ENCODE data around the gene CHERP.
"Not testable (repeated sequence)": the region's sequence is repeated elsewhere in the genome, so short reads cannot be mapped to it uniquely, and the experiment has no call there.

The CHERP gene

GRCh38 chr19:16519230-16519687 is 23.0 kb downstream of the CHERP start:
- Mint-ChIP-seq H3K4me1 (no peaks in the 10 kb centered on the region), H3K9me3 (no peaks in the 10 kb centered on the region), H3K36me3 (peaks cover 10% of the 10 kb centered on the region), H3K27me3 (no peaks in the 10 kb centered on the region), H3K4me3 (no peak overlapping the region), H3K27ac (no peak overlapping the region)

DNA sequence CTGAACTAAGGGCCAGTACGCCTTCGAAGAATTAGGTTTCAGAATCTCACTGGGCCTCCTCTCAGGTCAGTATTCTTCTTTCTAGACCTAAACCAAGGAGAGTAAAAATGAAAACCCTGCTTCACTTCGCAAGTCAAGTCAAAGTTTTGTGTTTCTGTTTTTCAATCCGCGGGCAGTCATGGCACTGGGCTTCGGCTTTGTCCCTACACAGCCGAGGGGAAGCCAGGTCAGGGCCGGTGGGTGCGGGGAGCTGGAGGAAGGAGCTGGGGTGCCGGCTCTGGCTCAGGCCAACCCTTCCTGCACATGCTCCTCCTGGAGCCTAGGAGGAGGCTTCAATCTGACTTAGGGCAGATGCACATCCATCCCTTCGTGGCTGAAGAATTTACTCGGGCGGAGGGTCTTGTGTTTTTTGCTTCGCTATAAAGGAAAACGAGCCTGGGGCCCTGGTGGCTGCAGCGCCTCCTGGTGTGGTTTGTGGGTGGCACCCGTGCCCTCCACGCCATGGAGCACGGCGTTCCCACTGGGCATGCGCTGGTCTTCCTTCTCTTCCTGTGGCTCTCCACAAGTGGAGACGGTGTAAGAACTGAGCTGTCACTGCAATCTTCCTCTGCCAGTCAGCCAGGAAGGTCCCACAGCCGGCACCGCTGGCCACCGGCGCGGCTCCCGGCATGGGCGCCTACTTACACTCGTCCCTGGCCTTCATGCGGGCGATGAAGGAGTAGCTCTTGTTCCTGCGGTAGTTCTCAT is 23.6 kb downstream of the CHERP start:
- H3K27ac Mint-ChIP-seq, result no peak overlapping the region
- no peak overlapping the region for H3K4me3 Mint-ChIP-seq

DNA sequence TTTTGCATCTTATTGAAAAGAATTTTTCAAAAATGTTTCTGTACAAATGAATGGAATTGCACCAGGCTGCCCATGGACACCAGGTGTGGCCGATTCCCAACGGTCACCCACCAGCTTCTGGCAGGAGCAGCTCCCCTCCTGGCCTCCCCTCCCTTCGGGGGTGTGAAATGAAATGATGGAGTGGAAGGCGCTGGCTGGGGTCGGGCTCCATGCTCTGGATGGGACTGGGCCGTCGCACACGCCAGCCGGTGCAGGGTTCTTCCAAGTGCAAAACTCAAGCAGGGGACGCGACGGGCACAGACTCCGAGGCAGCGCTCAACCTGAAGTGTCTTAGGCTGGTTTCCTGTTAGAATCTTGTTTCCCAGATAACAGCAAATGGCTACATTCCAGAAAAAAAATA is 24.2 kb downstream of the CHERP start:
- Mint-ChIP-seq H3K27ac (no peak overlapping the region), H3K36me3 (peaks cover 8% of the 10 kb centered on the region), H3K4me3 (no peak overlapping the region)

More for the DNA sequence above, 23.6 kb downstream of the CHERP start:
- H3K9me3 Mint-ChIP-seq, result no peaks in the 10 kb centered on the region
- H3K27me3 Mint-ChIP-seq, result no peaks in the 10 kb centered on the region
- peaks cover 8% of the 10 kb centered on the region for H3K36me3 Mint-ChIP-seq
- H3K4me1 Mint-ChIP-seq, result no peaks in the 10 kb centered on the region

DNA sequence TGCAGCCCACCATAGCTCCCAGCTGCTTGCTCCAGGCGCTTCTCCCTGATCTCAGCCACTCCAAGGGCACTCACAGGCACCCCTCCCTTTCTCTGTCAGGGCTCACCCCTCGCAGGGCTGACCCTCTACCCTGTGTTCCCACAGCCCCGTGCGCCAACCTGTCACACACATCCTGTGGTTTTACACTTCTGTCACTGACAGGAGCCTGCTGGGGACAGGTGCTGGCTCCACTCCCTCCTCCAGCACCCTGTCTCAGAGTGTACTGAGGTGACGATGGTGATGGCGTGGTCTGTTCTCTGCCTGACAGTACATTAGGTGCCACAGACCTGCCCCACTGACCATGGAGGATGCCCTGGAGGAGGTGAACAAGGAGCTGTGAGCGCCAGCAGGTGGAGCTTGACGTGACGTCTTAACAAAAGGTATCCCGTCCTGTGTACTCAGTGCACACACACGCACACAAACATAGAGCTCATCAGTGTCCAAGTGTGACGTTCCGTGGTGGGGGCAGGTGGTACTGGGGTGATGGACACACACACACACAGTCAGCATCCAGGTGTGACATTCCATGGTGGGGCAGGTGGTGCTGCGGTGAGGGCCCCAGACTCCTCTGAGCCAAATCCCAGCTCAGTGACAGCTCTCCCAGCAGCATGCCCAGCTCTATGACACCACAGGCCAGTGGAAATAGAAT is 25.2 kb downstream of the CHERP start:
- no peaks in the 10 kb centered on the region for H3K9me3 Mint-ChIP-seq
- no peak overlapping the region for H3K27ac Mint-ChIP-seq
- peaks cover 11% of the 10 kb centered on the region for H3K36me3 Mint-ChIP-seq
- H3K4me1 Mint-ChIP-seq, result no peaks in the 10 kb centered on the region
- H3K27me3 Mint-ChIP-seq, result no peaks in the 10 kb centered on the region
- H3K4me3 Mint-ChIP-seq, result no peak overlapping the region

More for the DNA sequence above, 24.2 kb downstream of the CHERP start:
- no peaks in the 10 kb centered on the region for H3K27me3 Mint-ChIP-seq
- H3K4me1 Mint-ChIP-seq, result no peaks in the 10 kb centered on the region
- no peaks in the 10 kb centered on the region for H3K9me3 Mint-ChIP-seq

- Mint-ChIP-seq H3K36me3 (peaks cover 13% of the 10 kb centered on the region), H3K27ac (no peak overlapping the region), H3K4me1 (no peaks in the 10 kb centered on the region), H3K27me3 (no peaks in the 10 kb centered on the region), H3K9me3 (no peaks in the 10 kb centered on the region), H3K4me3 (no peak overlapping the region)
Measured at GRCh38 chr19:16516381-16516780, 25.9 kb downstream of the CHERP start.

DNA sequence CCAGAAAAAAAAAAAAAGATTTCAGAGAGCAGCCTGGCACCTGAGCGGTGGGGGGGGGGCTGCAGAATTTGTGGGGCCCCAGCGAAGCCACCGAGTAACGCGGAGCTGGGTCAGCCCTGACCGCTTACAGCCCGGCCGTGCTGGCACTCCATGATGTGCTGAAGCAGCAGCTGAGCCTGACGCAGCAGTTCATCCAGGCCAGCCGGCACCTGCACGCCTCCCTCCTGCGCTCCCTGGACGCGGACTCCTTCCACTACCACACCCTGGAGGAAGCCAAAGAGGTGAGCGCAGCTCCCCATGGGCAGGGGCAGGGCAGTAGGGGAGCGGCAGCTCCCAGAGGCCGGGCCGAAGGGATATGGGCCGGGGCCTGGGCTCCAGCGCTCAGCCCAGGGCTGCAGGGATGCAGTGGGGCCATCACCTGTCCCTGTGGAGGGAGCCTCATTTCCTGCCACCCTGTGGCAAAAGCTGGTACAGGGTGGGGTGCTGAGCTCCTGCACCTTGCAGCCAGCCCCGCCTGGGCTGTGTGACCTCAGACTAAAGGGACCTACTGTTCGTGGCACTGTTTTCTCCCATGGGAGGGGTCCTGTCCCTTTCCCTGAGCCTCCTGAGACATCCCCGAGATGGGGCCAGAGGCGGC is 27.7 kb downstream of the CHERP start:
- no peaks in the 10 kb centered on the region for H3K9me3 Mint-ChIP-seq
- no peak overlapping the region for H3K4me3 Mint-ChIP-seq
- H3K4me1 Mint-ChIP-seq, result no peaks in the 10 kb centered on the region
- no peaks in the 10 kb centered on the region for H3K27me3 Mint-ChIP-seq
- peaks cover 11% of the 10 kb centered on the region for H3K36me3 Mint-ChIP-seq
- no peak overlapping the region for H3K27ac Mint-ChIP-seq

DNA sequence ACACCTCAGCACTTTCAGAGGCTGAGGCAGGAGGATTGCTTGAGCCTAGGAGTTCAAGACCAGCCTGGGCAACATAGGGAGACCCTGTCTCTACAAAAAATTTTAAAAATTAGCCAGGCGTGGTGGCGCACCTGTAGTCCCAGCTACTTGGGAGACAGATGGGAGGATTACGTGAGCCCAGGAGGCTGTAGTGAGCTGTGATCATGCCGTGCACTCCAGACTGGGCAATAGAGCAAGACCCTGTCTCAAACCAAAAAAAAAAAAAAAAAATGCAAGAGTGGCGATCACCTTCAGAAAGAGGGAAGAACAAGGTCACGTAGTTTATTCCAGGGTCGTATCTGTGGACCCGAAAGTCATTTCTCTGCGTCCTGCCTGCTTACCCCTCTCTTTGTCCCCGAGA is 29.6 kb downstream of the CHERP start:
- not testable (repeated sequence) for H3K4me1 Mint-ChIP-seq, H3K36me3 Mint-ChIP-seq, H3K9me3 Mint-ChIP-seq, H3K4me3 Mint-ChIP-seq, H3K27ac Mint-ChIP-seq, H3K27me3 Mint-ChIP-seq

DNA sequence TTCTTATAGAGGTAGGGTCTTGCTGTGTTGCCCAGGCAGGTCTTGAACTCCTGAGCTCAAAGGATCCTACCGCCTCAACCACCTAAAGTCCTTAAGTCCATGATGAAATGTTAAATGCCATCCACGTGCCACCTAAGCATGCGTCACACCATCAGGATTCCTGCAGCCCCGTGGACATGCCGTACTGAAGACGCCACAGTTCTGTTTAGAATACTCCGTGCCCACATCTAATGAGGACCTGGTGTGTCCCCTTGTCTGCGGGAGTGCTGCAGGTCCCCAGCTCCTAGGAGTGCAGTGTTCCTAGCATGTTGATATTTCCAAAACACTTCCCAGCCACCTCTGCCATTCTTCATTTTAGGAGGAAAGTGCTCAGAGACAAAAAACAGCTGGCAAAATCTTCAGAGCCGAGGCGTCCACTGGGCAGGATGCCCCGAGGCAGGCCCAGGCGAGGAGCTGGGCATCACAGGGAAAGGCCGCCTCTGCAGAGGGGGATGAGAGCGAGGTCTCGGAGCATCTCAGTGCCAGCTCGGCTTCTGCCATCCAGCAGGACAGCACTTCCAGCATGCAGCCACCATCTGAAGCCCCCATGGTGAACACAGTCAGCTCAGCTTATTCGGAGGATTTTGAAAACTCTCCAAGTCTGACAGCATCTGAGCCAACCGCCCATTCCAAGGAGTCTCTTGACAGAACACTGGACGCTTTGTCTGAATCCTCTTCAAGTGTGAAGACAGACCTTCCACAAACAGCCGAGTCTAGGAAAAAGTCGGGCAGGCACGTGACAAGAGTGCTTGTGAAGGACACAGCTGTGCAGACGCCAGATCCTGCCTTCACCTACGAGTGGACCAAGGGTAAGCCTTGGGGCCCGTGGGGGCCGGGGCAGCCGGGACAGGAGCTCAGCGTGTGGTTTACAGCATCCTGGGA is 32.8 kb downstream of the CHERP start:
- no peak overlapping the region for H3K4me3 Mint-ChIP-seq
- H3K27me3 Mint-ChIP-seq, result no peaks in the 10 kb centered on the region
- no peaks in the 10 kb centered on the region for H3K9me3 Mint-ChIP-seq
- H3K36me3 Mint-ChIP-seq, result peaks cover 9% of the 10 kb centered on the region
- H3K27ac Mint-ChIP-seq, result no peak overlapping the region
- H3K4me1 Mint-ChIP-seq, result no peaks in the 10 kb centered on the region

DNA sequence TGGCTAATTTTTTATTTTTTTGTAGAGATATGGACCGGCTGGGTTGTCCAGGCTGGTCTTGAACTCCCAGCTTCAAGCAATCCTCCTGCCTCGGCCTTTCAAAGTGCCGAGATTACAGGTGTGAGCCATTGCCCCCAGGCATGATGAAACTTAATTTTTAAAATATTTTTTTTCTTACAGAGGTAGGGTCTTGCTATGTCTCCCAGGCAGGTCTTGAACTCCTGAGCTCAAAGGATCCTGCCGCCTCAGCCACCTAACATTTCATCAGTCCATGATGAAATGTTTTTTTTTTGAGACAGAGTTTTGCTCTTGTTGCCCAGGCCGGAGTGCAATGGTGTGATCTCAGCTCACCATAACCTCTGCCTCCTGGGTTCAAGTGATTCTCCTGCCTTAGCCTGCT is 33.7 kb downstream of the CHERP start:
- Mint-ChIP-seq H3K9me3 (no peaks in the 10 kb centered on the region), H3K4me1 (no peaks in the 10 kb centered on the region), H3K36me3 (peaks cover 9% of the 10 kb centered on the region), H3K27ac (no peak overlapping the region), H3K4me3 (no peak overlapping the region), H3K27me3 (no peaks in the 10 kb centered on the region)

DNA sequence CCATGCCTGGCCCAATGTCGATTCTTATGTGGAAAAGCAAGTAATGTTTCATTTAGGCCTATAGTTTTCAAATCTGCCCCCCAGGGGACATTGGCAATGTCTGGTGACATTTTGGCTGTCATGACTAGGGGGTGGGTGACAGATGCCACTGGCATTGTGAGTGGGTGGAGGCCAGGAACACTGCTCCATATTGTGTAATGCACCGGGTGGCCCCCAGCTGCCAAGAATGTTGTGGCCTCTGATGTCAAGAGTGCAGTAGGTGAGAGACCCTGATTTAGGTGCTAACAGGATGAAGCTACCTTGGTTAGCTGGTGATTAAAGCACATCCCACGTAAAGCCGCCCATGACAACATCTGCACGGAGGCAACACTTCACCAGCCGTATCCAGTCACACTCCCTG is 35.3 kb downstream of the CHERP start:
- H3K9me3 Mint-ChIP-seq, result no peaks in the 10 kb centered on the region
- H3K36me3 Mint-ChIP-seq, result peaks cover 7% of the 10 kb centered on the region
- no peak overlapping the region for H3K4me3 Mint-ChIP-seq
- H3K27me3 Mint-ChIP-seq, result no peaks in the 10 kb centered on the region
- H3K27ac Mint-ChIP-seq, result no peak overlapping the region
- no peaks in the 10 kb centered on the region for H3K4me1 Mint-ChIP-seq

GRCh38 chr19:16506161-16506560 is 36.1 kb downstream of the CHERP start:
- not testable (repeated sequence) for H3K36me3 Mint-ChIP-seq, H3K4me1 Mint-ChIP-seq, H3K9me3 Mint-ChIP-seq, H3K27me3 Mint-ChIP-seq, H3K27ac Mint-ChIP-seq, H3K4me3 Mint-ChIP-seq

GRCh38 chr19:16504271-16504670 is 38.0 kb downstream of the CHERP start:
- H3K27ac Mint-ChIP-seq, result no peak overlapping the region
- peaks cover 7% of the 10 kb centered on the region for H3K36me3 Mint-ChIP-seq
- no peaks in the 10 kb centered on the region for H3K4me1 Mint-ChIP-seq

GRCh38 chr19:16497837-16498236 is 44.4 kb downstream of the CHERP start:
- Mint-ChIP-seq H3K27ac (no peak overlapping the region), H3K4me3 (peak overlapping the region; percentile 62), H3K4me1 (peaks cover 13% of the 10 kb centered on the region), H3K36me3 (peaks cover 5% of the 10 kb centered on the region), H3K27me3 (no peaks in the 10 kb centered on the region), H3K9me3 (no peaks in the 10 kb centered on the region)

More at GRCh38 chr19:16504271-16504670, 38.0 kb downstream of the CHERP start:
- Mint-ChIP-seq H3K4me3 (no peak overlapping the region), H3K27me3 (no peaks in the 10 kb centered on the region), H3K9me3 (no peaks in the 10 kb centered on the region)

DNA sequence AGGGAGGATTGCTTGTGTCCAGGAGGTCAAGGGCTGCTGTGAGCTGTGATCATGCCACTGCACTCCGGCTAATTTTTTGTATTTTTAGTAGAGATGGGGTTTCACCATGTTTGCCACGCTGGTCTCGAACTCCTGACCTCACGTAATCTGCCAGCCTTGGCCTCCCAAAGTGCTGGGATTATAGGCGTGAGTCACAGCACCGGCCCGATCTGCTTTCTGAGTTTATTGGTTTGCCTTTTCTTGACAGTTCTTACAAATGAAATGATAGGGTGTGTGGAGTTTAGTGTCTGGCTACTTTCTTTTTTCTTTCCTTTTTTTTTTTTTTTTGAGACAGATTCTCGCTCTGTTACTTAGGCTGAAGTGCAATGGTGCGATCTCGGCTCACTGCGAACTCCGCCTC is 45.2 kb downstream of the CHERP start:
- Mint-ChIP-seq H3K9me3 (no peaks in the 10 kb centered on the region), H3K36me3 (peaks cover 4% of the 10 kb centered on the region), H3K27ac (no peak overlapping the region), H3K4me3 (peak overlapping the region; percentile 95), H3K4me1 (peaks cover 13% of the 10 kb centered on the region), H3K27me3 (no peaks in the 10 kb centered on the region)

GRCh38 chr19:16496613-16496983 is 45.6 kb downstream of the CHERP start:
- Mint-ChIP-seq H3K4me3 (peak overlapping the region; percentile 95), H3K27me3 (no peaks in the 10 kb centered on the region), H3K4me1 (peaks cover 13% of the 10 kb centered on the region), H3K36me3 (peaks cover 4% of the 10 kb centered on the region), H3K9me3 (no peaks in the 10 kb centered on the region), H3K27ac (no peak overlapping the region)
